ENCODE measurements around the gene TTC19. TPM values are rescaled to one million over a fixed set of nuclear protein-coding genes. Genes with fewer than 3 reads are reported as not detected.

TTC19 gene
- 78.3 TPM for total RNA-seq

GRCh38 chr17:15999141-15999973, at the start of gene TTC19, which contains the start of gene ZSWIM7:
Gene TTC19, plus strand, starts transcription at chr17:15999824. Its CDS starts 25 bp downstream, at chr17:15999849.
Gene ZSWIM7, minus strand, starts transcription at chr17:15999704. Its CDS starts 110 bp downstream, at chr17:15999594.
- peak; percentile 98 for DNase-seq

- no peak for DNase-seq
Observed at GRCh38 chr17:15951368-15952047, 48.1 kb upstream of the TTC19 start.

GRCh38 chr17:15952048-15952532, 47.5 kb upstream of the TTC19 start:
- no peak for DNase-seq

- DNase-seq, result no peak
Observed at GRCh38 chr17:15952916-15953790, 46.5 kb upstream of the TTC19 start.

- no peak for DNase-seq
Observed at GRCh38 chr17:15954222-15954621, 45.4 kb upstream of the TTC19 start.

- DNase-seq, result no peak
Observed at GRCh38 chr17:15955793-15956541, 43.7 kb upstream of the TTC19 start.

GRCh38 chr17:15957206-15957605, 42.4 kb upstream of the TTC19 start:
- DNase-seq, result no peak

GRCh38 chr17:15957608-15958307, 41.9 kb upstream of the TTC19 start:
- no peak for DNase-seq

- no peak for DNase-seq
Observed at GRCh38 chr17:15958484-15958854, 41.2 kb upstream of the TTC19 start.

GRCh38 chr17:15963670-15964110, 35.9 kb upstream of the TTC19 start:
- no peak for DNase-seq

GRCh38 chr17:15965528-15965927, 34.1 kb upstream of the TTC19 start:
- DNase-seq, result no peak

GRCh38 chr17:15966183-15966878, 33.3 kb upstream of the TTC19 start:
- DNase-seq, result no peak

GRCh38 chr17:15966879-15967248, 32.8 kb upstream of the TTC19 start:
- no peak for DNase-seq

- no peak for DNase-seq
Observed at GRCh38 chr17:15967706-15968399, 31.8 kb upstream of the TTC19 start.

- DNase-seq, result no peak
Observed at GRCh38 chr17:15969463-15969862, 30.2 kb upstream of the TTC19 start.

- DNase-seq, result no peak
Observed at GRCh38 chr17:15970500-15970899, 29.1 kb upstream of the TTC19 start.

GRCh38 chr17:15971098-15971678, 28.4 kb upstream of the TTC19 start:
- no peak for DNase-seq

- DNase-seq, result no peak
Observed at GRCh38 chr17:15971882-15972281, 27.7 kb upstream of the TTC19 start.

- no peak for DNase-seq
Observed at GRCh38 chr17:15972497-15972951, 27.1 kb upstream of the TTC19 start.
